Osteocyte (in vitro differentiated cells): ENCODE data around the gene KRTAP12-3. TPM values are rescaled to one million over a fixed set of nuclear protein-coding genes. Genes with fewer than 3 reads are reported as not detected.
"Not testable (repeated sequence)": the region's sequence is repeated elsewhere in the genome, so short reads cannot be mapped to it uniquely, and the experiment has no call there.

ENCODE experiments used
- DNase-seq: peaks from one replicate; pipeline ENCODE4 v3.0.0; 2021; ENCODE audit warnings: mixed read lengths; ENCODE audit not compliant: unreplicated experiment; ENCODE audit errors: extremely low spot score
- H3K27ac Mint-ChIP-seq: one replicate; pipeline ENCODE4 v1.8.0; 2021; ENCODE audit warnings: mild to moderate bottlenecking, mixed read lengths; ENCODE audit not compliant: unreplicated experiment
- H3K27me3 Mint-ChIP-seq: one replicate; pipeline ENCODE4 v1.8.0; 2021; ENCODE audit warnings: mixed read lengths; ENCODE audit not compliant: unreplicated experiment
- H3K36me3 Mint-ChIP-seq: one replicate; pipeline ENCODE4 v1.8.0; 2021; ENCODE audit warnings: mixed read lengths; ENCODE audit not compliant: unreplicated experiment
- H3K4me1 Mint-ChIP-seq: one replicate; pipeline ENCODE4 v1.8.0; 2021; ENCODE audit warnings: mixed read lengths; ENCODE audit not compliant: unreplicated experiment
- H3K4me3 Mint-ChIP-seq: one replicate; pipeline ENCODE4 v1.8.0; 2021; ENCODE audit warnings: mild to moderate bottlenecking, moderate library complexity, mixed read lengths; ENCODE audit not compliant: unreplicated experiment
- H3K9me3 Mint-ChIP-seq: one replicate; pipeline ENCODE4 v1.8.0; 2021; ENCODE audit warnings: mixed read lengths; ENCODE audit not compliant: unreplicated experiment
- CTCF ChIP-seq: fragments of 200-600 bp; sonication (generic); IDR thresholded peaks from 2 replicates; pipeline ENCODE4 v1.5.0; 2021; ENCODE audit warnings: antibody characterized with exemption, mild to moderate bottlenecking, moderate library complexity
- total RNA-seq: library from RNA; stranded (reverse); gene quantifications from 2 replicates; pipeline ENCODE4 v1.2.1, GENCODE V29; 2021

The KRTAP12-3 gene
- total RNA-seq, 1 donor from 2014 or later, result not detected

GRCh38 chr21:44694776-44695175 is 37.0 kb downstream of the KRTAP12-3 start:
- TF ChIP-seq CTCF, result no peak
- peaks cover 27% of the 10 kb centered on the region for H3K4me1 Mint-ChIP-seq
- peaks cover 15% of the 10 kb centered on the region for H3K9me3 Mint-ChIP-seq
- H3K27me3 Mint-ChIP-seq, result peaks cover 36% of the 10 kb centered on the region
- no peak overlapping the region for H3K4me3 Mint-ChIP-seq
- H3K36me3 Mint-ChIP-seq, result peaks cover 4% of the 10 kb centered on the region
- H3K27ac Mint-ChIP-seq, result no peak overlapping the region
- no peak for DNase-seq

GRCh38 chr21:44695184-44695583 is 37.5 kb downstream of the KRTAP12-3 start:
- H3K4me1 Mint-ChIP-seq, result peaks cover 31% of the 10 kb centered on the region
- H3K36me3 Mint-ChIP-seq, result peaks cover 4% of the 10 kb centered on the region
- peaks cover 15% of the 10 kb centered on the region for H3K9me3 Mint-ChIP-seq
- TF ChIP-seq CTCF, result no peak
- H3K27ac Mint-ChIP-seq, result no peak overlapping the region
- H3K4me3 Mint-ChIP-seq, result no peak overlapping the region
- peaks cover 36% of the 10 kb centered on the region for H3K27me3 Mint-ChIP-seq
- peak; percentile 81 for DNase-seq

GRCh38 chr21:44695641-44696040 is 37.9 kb downstream of the KRTAP12-3 start:
- Mint-ChIP-seq H3K4me3 (no peak overlapping the region), H3K27me3 (peaks cover 33% of the 10 kb centered on the region), H3K9me3 (peaks cover 15% of the 10 kb centered on the region), H3K36me3 (peaks cover 4% of the 10 kb centered on the region), H3K27ac (no peak overlapping the region), H3K4me1 (peaks cover 32% of the 10 kb centered on the region)
- DNase-seq, result peak; percentile 51
- TF ChIP-seq CTCF, result no peak

GRCh38 chr21:44696572-44696971 is 38.8 kb downstream of the KRTAP12-3 start:
- no peak for TF ChIP-seq CTCF
- no peak overlapping the region for H3K4me3 Mint-ChIP-seq
- H3K36me3 Mint-ChIP-seq, result peaks cover 4% of the 10 kb centered on the region
- no peak overlapping the region for H3K27ac Mint-ChIP-seq
- H3K4me1 Mint-ChIP-seq, result peaks cover 32% of the 10 kb centered on the region
- DNase-seq, result peak; percentile 67
- H3K27me3 Mint-ChIP-seq, result peaks cover 30% of the 10 kb centered on the region
- H3K9me3 Mint-ChIP-seq, result peaks cover 15% of the 10 kb centered on the region

GRCh38 chr21:44697172-44697810 is 39.6 kb downstream of the KRTAP12-3 start, which contains the start of gene KRTAP10-12:
Gene KRTAP10-12 (plus strand): TSS chr21:44697172. CDS start chr21:44697202, 30 bp downstream.
- Mint-ChIP-seq H3K27me3 (peaks cover 30% of the 10 kb centered on the region), H3K4me1 (peaks cover 32% of the 10 kb centered on the region), H3K27ac (peak within 1 kb of the TSS; percentile 75), H3K9me3 (peaks cover 15% of the 10 kb centered on the region)
- H3K4me3 Mint-ChIP-seq, H3K36me3 Mint-ChIP-seq: not testable (repeated sequence)
- DNase-seq, result peak; percentile 48
